GM21723 (cell line): ENCODE results near the gene SENP6.
"Not testable (repeated sequence)": the region's sequence is repeated elsewhere in the genome, so short reads cannot be mapped to it uniquely, and the experiment has no call there.

Experiments
- ATAC-seq: cut with Tn5 transposase; IDR thresholded peaks from one replicate; pipeline ENCODE4 v1.9.1; 2021; ENCODE audit warnings: mild to moderate bottlenecking, moderate library complexity; ENCODE audit not compliant: unreplicated experiment

The SENP6 gene, protein sequence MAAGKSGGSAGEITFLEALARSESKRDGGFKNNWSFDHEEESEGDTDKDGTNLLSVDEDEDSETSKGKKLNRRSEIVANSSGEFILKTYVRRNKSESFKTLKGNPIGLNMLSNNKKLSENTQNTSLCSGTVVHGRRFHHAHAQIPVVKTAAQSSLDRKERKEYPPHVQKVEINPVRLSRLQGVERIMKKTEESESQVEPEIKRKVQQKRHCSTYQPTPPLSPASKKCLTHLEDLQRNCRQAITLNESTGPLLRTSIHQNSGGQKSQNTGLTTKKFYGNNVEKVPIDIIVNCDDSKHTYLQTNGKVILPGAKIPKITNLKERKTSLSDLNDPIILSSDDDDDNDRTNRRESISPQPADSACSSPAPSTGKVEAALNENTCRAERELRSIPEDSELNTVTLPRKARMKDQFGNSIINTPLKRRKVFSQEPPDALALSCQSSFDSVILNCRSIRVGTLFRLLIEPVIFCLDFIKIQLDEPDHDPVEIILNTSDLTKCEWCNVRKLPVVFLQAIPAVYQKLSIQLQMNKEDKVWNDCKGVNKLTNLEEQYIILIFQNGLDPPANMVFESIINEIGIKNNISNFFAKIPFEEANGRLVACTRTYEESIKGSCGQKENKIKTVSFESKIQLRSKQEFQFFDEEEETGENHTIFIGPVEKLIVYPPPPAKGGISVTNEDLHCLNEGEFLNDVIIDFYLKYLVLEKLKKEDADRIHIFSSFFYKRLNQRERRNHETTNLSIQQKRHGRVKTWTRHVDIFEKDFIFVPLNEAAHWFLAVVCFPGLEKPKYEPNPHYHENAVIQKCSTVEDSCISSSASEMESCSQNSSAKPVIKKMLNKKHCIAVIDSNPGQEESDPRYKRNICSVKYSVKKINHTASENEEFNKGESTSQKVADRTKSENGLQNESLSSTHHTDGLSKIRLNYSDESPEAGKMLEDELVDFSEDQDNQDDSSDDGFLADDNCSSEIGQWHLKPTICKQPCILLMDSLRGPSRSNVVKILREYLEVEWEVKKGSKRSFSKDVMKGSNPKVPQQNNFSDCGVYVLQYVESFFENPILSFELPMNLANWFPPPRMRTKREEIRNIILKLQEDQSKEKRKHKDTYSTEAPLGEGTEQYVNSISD

DNA sequence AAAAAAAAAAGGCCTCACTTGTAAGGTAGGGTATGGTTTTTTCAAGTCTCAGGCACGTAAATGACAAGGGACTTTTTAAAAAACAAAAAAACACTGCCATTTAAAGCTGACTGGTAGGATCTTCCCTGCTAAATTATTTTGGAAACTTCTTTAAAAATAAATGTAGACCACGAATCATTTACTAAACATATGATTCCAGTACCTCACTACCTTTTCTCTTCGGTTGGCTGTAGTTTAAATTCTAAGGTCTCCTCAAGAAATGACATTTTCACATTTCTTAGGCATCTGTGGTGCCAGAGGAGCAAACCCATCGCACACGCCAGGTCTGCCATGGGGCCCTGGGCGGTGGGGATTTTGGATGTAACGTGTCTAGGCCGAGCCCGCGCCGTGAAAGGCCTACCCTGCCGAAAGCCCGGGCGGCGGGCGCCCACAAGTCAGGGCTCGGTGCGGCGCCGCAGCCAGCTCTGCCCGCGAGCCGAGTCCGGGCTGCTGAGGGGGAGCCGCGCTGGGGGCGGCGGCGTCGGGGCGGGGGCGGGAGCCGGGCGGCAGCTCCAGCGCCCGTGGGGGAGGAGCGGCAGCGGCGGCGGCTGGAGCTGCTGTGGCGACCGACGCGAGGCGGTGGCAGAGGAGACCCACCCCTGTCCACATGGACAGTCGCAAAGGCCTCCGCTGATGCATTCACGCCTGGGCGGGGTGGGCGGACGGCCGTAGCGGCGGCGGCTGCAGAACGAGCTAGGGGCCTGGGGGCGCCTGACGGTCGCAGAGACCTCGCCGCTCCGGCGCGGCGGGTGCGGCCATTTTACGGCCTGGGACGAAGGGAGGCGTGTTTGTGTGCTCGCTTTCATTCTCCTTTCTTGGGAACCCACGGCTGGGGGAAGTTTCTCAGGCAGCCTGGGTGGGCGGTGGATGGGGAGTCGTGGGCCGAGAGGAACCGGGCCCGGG lies at the start of gene SENP6:
Gene SENP6, plus strand, starts transcription at position 577 of the 942 bp plus-strand sequence. CDS start 645 bp downstream, outside the sequence.
- peak; percentile 68 for ATAC-seq

DNA sequence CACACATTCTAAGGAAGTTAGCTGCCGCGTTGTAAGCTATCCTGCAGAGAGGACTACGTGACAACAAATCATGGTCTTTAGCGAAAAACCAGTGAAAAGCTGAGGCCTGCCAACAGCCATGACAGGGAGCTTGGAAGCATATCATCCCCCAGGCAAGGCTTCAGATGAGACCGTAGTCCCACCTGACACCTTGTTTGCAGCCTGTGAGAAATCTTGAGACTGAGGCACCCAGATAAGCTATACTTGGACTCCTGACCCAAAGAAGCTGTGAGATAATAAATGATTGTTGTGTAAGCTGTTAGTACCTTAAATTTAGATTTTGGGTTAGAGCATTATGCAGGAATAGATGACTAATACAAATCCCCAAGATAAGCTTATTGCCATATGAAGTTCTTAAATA lies 45.4 kb upstream of the SENP6 start:
- ATAC-seq: no peak

DNA sequence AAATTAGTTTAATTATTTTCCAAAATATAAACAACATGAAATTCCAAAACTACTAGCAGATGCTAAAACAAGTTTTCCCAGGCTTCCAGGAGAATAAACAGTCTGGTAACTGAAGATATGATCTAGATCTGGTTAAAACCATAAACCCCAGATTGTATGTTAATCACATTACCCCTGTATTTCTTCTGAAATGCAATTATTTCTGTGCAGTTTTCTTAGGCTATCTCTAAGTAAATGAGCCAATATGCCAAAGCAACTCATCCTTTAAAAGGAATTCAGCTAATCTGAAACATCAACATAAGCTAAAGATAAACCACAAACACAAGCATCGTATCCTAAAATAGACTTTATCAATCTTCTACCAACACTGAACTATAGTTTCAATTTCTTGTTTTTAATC lies 44.6 kb upstream of the SENP6 start:
- ATAC-seq: no peak

DNA sequence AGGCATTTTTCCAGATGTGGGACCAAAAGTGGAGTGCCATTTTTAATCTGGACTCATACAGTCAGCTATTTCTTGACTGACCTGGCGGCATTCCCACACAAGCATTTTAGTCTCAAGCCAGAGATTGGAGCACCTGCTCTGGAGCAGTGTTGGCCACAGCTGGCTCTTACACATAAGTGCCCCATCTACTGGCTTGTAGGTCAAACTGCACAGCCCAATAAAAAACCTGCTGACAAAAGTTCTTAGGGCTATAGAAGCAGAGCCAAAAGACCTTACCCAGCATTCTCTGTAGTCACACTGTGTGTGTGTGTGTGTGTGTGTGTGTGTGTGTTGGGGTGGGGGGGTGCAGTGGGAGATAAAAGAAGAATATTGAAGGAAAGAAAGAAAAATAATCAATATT lies 38.6 kb upstream of the SENP6 start:
- peak; percentile 83 for ATAC-seq

DNA sequence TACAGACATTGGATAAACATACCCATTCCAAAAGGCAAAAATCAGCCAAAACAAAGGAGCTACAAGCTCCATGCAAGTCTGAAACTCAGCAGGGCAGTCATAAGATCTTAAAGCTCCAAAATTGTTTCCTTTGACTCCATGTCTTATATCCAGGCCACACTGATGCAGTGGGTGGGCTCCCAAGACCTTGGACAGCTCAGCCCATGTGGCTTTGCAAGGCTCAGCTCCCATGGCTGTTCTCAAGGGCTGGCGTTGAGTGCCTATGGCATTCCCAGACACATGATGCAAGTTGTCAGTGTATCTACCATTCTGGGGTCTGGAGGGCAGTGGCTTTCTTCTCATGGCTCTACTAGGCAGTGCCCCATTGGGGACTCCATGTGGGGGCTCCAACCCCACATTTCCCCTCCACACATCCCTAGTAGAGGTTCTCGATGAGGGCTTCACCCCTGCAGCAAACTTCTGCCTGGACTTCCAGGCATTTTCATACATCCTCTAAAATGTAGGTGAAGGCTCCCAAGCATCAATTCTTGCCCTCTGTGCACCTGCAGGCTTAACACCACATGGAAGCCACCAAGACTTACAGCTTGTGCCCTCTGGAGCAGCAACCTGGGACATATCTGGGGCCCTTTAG lies 35.4 kb upstream of the SENP6 start:
- no peak for ATAC-seq

DNA sequence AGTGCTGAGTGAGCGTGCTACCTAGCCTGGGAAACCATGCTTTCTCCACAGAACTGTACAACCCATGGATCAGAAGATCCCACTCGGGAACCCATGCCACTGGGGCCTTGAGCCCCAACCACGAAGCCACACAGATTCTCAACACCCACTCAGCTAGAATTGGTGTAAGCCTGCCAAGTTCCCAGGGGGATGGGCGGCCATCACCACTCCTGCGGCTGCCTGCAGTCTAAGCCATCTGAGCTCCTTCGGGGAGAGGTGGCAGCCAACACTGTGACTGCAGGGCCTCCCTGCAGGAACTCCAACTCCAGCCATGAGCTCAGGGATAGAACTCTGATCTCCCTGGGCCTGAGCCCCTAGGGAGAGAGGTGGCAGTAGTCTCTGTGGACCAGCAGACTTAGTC lies 33.6 kb upstream of the SENP6 start:
- ATAC-seq: no peak

- ATAC-seq: no peak
These were observed 32.7 kb upstream of the SENP6 start for GRCh38 chr6:75568965-75569364.

GRCh38 chr6:75570671-75571070 lies 31.0 kb upstream of the SENP6 start:
- ATAC-seq: not testable (repeated sequence)

GRCh38 chr6:75572072-75572471 lies 29.6 kb upstream of the SENP6 start:
- no peak for ATAC-seq

DNA sequence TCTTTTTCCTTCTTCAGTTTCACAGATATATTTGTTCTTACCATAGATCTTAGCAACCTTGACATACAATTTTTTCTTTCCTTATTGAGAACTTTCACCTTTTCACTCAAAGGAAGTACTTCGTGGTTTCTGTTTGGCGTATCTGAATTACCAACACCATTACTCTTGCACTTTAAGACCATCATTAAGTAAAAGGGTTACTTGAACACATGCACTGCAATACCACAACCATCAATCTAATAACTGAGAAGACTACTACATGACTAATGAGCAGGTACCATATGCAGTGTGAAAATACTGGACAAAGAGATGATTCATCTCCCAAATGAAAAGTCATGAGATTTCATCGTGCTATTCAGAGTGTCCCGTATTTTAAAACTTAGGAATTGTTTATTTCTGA lies 21.7 kb upstream of the SENP6 start:
- ATAC-seq: peak; percentile 60

- no peak for ATAC-seq
These were observed 20.4 kb upstream of the SENP6 start for GRCh38 chr6:75581231-75581630.

DNA sequence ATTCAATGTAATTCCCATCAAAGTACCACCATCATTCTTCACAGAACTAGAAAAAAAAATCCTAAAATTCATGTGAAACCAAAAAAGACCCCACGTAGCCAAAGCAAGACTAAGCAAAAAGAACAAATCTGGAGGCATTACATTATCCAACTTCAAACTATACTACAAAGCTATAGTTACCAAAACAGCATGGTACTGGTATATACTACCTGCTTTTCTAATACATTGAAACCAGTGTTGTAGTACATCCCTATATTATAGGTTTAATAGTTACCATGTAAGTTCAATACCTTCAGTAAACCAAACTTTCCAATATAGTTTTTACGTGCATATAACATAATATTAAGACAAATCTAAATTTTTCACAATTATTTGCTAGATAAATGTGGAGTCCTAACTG lies 17.1 kb upstream of the SENP6 start:
- ATAC-seq: not testable (repeated sequence)

GRCh38 chr6:75588948-75589347 lies 12.7 kb upstream of the SENP6 start:
- ATAC-seq: no peak

- ATAC-seq: no peak
These were observed 11.3 kb upstream of the SENP6 start for GRCh38 chr6:75590370-75590769.

DNA sequence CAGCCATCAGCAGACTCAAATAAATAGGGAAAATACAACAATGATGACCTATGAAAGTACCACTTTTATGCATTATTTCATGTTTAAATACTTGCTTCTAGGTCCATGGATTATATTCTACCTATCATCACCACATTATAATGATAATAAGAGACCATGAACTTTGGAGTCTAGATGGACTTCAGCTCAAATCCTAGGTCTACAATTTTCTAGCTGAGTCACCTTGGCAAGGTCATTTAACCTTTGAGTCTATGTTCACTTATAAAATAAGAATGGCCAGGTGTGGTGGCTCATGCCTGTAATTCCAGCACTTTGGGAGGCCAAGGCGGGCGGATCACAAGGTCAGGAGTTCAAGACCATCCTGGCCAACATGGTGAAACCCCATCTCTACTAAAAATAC lies 5.3 kb upstream of the SENP6 start:
- ATAC-seq: not testable (repeated sequence)

- ATAC-seq: no peak
These were observed 912 bp upstream of the SENP6 start for GRCh38 chr6:75600768-75601167.

- ATAC-seq: peak; percentile 43
These were observed 796 bp downstream of the SENP6 start for GRCh38 chr6:75602246-75603105.

DNA sequence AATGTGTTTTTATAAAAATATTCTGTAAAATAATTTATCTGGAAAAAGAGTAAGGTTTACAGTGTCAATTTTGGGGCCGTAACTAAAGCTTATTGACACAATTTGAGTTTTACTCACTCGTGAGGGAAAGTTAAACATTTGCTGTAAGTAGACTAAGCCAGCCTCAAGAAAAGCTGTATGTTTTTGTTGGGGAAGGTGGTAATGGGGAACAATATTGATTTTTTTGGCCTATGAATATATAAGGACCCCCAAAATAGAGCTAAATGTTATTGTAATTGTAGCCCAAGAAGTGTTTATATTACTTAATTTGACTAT lies 1.4 kb downstream of the SENP6 start:
- no peak for ATAC-seq

GRCh38 chr6:75604294-75604693 lies 2.6 kb downstream of the SENP6 start:
- ATAC-seq: no peak
